Transverse colon (tissue), 3 donors: ENCODE measurements around the gene CNKSR1.

Experiments used
- CTCF ChIP-seq, 5 experiments: fragments of 200-600 bp in 3 of 5; fragments of 450-650 bp in 2 of 5; sonication (generic) in 3 of 5; IDR thresholded peaks; 1 replicate in 2 of 5; 2 replicates in 3 of 5; pipeline ENCODE4 v1.5.1; 2016 to 2017; ENCODE audit warnings: antibody characterized with exemption in 5 of 5, inconsistent platforms in 3 of 5, mild to moderate bottlenecking in 2 of 5, moderate library complexity in 1 of 5
- EP300 ChIP-seq: sonication (generic); formaldehyde crosslinking; IDR thresholded peaks from one replicate; pipeline ENCODE4 v1.6.1; 2017; ENCODE audit warnings: antibody characterized with exemption, low read depth
- POLR2A ChIP-seq: fragments of 450-650 bp; IDR thresholded peaks from one replicate; pipeline ENCODE4 v1.6.1; 2016; ENCODE audit warnings: antibody characterized with exemption, mild to moderate bottlenecking, moderate library complexity

- TF ChIP-seq CTCF (IDR thresholded peaks at IDR 0.05) (no peak), EP300 (no peak), POLR2A (no peak)
These were observed 21.7 kb upstream of the CNKSR1 start for GRCh38 chr1:26155370-26156284.
